Measurements from ENCODE around the gene AKR1C3.

- TF ChIP-seq POLR2A (IDR thresholded peaks at IDR 0.05) (no peak), CTCF (IDR thresholded peaks at IDR 0.05) (no peak)
These were observed 46.1 kb upstream of the AKR1C3 start for GRCh38 chr10:5047912-5048628.
